Smooth muscle cell (in vitro differentiated cells): ENCODE data around the gene CACNA2D3. TPM values are rescaled to one million over a fixed set of nuclear protein-coding genes. Genes with fewer than 3 reads are reported as not detected.
"Not testable (repeated sequence)": the region's sequence is repeated elsewhere in the genome, so short reads cannot be mapped to it uniquely, and the experiment has no call there.

Experiments used
- DNase-seq: peaks from one replicate; lab custom pipeline; 2025; ENCODE audit not compliant: unreplicated experiment; lab: John Stamatoyannopoulos, UW
- H2AFZ ChIP-seq: fragments of 200-600 bp; sonication (generic); 2 replicates; pipeline ENCODE4 v1.6.0; 2016; ENCODE audit warnings: antibody characterized with exemption, low read depth, mild to moderate bottlenecking
- H3F3A ChIP-seq: fragments of 200-600 bp; sonication (generic); 2 replicates; pipeline ENCODE4 v1.6.0; 2017; ENCODE audit warnings: antibody characterized with exemption, low read depth
- H3K27ac ChIP-seq: fragments of 200-600 bp; sonication (generic); 2 replicates; pipeline ENCODE4 v1.5.1; 2016; ENCODE audit warnings: low read depth, mild to moderate bottlenecking
- H3K27me3 ChIP-seq: fragments of 200-600 bp; sonication (generic); 2 replicates; pipeline ENCODE4 v1.6.1; 2016; ENCODE audit warnings: low read depth, mild to moderate bottlenecking
- H3K36me3 ChIP-seq: fragments of 200-600 bp; sonication (generic); 2 replicates; pipeline ENCODE4 v1.5.1; 2016; ENCODE audit warnings: low read depth
- H3K4me1 ChIP-seq: fragments of 200-600 bp; sonication (generic); 2 replicates; pipeline ENCODE4 v1.5.1; 2016; ENCODE audit warnings: low read depth
- H3K4me2 ChIP-seq: fragments of 200-600 bp; sonication (generic); 2 replicates; pipeline ENCODE4 v1.6.0; 2016; ENCODE audit warnings: mild to moderate bottlenecking
- H3K4me3 ChIP-seq: fragments of 200-600 bp; sonication (generic); 2 replicates; pipeline ENCODE4 v1.5.1; 2016; ENCODE audit warnings: mild to moderate bottlenecking
- H3K79me2 ChIP-seq: fragments of 200-600 bp; sonication (generic); 2 replicates; pipeline ENCODE4 v1.6.0; 2016; ENCODE audit warnings: low read depth, mild to moderate bottlenecking
- H3K9ac ChIP-seq: fragments of 200-600 bp; sonication (generic); 2 replicates; pipeline ENCODE4 v1.6.0; 2016; ENCODE audit warnings: low read depth
- H3K9me3 ChIP-seq: fragments of 200-600 bp; sonication (generic); replicated peaks from 2 replicates; pipeline ENCODE4 v1.5.1; 2016; ENCODE audit warnings: low read depth
- H4K20me1 ChIP-seq: fragments of 200-600 bp; sonication (generic); 2 replicates; pipeline ENCODE4 v1.6.0; 2016; ENCODE audit warnings: low read depth
- CTCF ChIP-seq: fragments of 200-600 bp; sonication (generic); IDR thresholded peaks from 2 replicates; pipeline ENCODE4 v1.5.1; 2017; ENCODE audit warnings: borderline replicate concordance, mild to moderate bottlenecking, antibody characterized with exemption; ENCODE audit not compliant: insufficient read depth, poor library complexity, severe bottlenecking
- WGBS: methylation state at CpG from one replicate; pipeline ENCODE4 v1.1.7; 2016; ENCODE audit warnings: low lambda C conversion rate; 5-methylcytosine and 5-hydroxymethylcytosine counted together
- polyA plus RNA-seq: library from polyadenylated mRNA; unstranded; fragments of >200 nt; fragmentation: Nextera tagmentation; extraction: Ambion mirVana; gene quantifications from 2 replicates; pipeline ENCODE4 v1.2.1, GENCODE V29; 2016
- total RNA-seq: library from RNA; depleted of rRNA; stranded (reverse); fragments of >200 nt; gene quantifications from 2 replicates; pipeline ENCODE4 v1.2.3, GENCODE V29; 2014

The CACNA2D3 gene
- total and polyA plus RNA-seq, 2 experiments from 2014 or later, result 0.15 to 0.90 TPM

GRCh38 chr3:54445630-54446029, 323.3 kb downstream of the CACNA2D3 start:
- no peak for TF ChIP-seq CTCF
- Histone ChIP-seq H3F3A (no peaks in the 10 kb centered on the region), H3K4me1 (no peaks in the 10 kb centered on the region), H3K4me2 (no peak overlapping the region), H4K20me1 (no peaks in the 10 kb centered on the region), H3K4me3 (no peak overlapping the region), H3K36me3 (no peaks in the 10 kb centered on the region), H3K79me2 (no peaks in the 10 kb centered on the region), H2AFZ (no peak overlapping the region), H3K9me3 (no peaks in the 10 kb centered on the region), H3K27ac (no peak overlapping the region), H3K9ac (no peak overlapping the region), H3K27me3 (no peaks in the 10 kb centered on the region)
- DNase-seq, result no peak
- WGBS, result 100% methylated on average over 1 of the region's 1 CpG

DNA sequence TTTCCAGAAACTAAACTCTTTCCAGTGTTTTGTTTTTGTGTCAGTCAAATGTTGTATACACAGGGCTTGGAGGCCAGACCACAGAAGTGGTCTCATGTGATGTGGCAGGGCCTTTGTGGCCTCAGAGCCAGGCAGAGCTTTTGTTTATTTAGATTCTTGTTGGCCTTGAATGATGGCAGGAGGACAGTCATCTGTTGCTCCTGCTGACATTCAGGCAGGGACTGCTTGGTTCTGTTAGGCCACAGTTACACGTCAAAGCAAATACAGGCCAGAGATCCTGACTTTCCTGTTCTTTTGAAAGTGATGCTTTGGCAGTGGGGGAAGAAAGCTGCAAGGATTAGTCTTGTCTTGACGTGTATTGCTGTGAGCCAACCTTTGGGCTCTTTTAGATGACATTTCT, 325.1 kb downstream of the CACNA2D3 start:
- whole genome bisulfite sequencing, result 43% methylated on average over 2 of the region's 2 CpGs
- no peaks in the 10 kb centered on the region for H3K36me3 ChIP-seq
- no peak overlapping the region for H3K9ac ChIP-seq
- no peaks in the 10 kb centered on the region for H3K9me3 ChIP-seq
- H3K79me2 ChIP-seq, result no peaks in the 10 kb centered on the region
- H3K4me3 ChIP-seq, result no peak overlapping the region
- H3K27me3 ChIP-seq, result no peaks in the 10 kb centered on the region
- H3K4me1 ChIP-seq, result no peaks in the 10 kb centered on the region
- H3K27ac ChIP-seq, result no peak overlapping the region
- no peak for DNase-seq
- no peaks in the 10 kb centered on the region for H3F3A ChIP-seq
- H4K20me1 ChIP-seq, result no peaks in the 10 kb centered on the region
- TF ChIP-seq CTCF, result no peak
- no peak overlapping the region for H2AFZ ChIP-seq
- H3K4me2 ChIP-seq, result no peak overlapping the region

DNA sequence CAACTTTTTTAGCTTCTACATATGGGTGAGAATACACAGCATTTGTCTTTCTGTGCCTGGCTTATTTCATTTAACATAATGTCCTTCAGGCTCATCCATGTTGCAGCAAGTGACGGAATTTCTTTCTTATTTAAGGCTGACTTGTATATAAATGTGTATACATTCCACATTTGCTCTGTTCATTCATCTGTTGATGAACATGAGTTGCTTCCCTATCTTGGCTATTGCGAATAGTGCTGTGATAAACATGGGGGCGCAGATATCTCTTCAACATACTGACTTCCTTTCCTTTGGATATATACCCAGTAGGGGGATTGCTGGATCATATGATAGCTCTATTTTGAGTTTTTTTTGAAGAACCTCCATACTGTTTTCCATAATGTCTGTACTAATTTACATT, 332.5 kb downstream of the CACNA2D3 start:
- no peaks in the 10 kb centered on the region for H4K20me1 ChIP-seq
- H3K9me3 ChIP-seq, result peaks cover 8% of the 10 kb centered on the region
- DNase-seq, result no peak
- H3K9ac ChIP-seq, result no peak overlapping the region
- no peaks in the 10 kb centered on the region for H3K79me2 ChIP-seq
- H2AFZ ChIP-seq, result no peak overlapping the region
- H3K27me3 ChIP-seq, result no peaks in the 10 kb centered on the region
- no peaks in the 10 kb centered on the region for H3K4me1 ChIP-seq
- no peaks in the 10 kb centered on the region for H3K36me3 ChIP-seq
- H3F3A ChIP-seq, result no peaks in the 10 kb centered on the region
- H3K4me2 ChIP-seq, result no peak overlapping the region
- H3K27ac ChIP-seq, result no peak overlapping the region
- TF ChIP-seq CTCF, result no peak
- 90% methylated on average over 3 of the region's 3 CpGs for WGBS
- H3K4me3 ChIP-seq, result no peak overlapping the region

DNA sequence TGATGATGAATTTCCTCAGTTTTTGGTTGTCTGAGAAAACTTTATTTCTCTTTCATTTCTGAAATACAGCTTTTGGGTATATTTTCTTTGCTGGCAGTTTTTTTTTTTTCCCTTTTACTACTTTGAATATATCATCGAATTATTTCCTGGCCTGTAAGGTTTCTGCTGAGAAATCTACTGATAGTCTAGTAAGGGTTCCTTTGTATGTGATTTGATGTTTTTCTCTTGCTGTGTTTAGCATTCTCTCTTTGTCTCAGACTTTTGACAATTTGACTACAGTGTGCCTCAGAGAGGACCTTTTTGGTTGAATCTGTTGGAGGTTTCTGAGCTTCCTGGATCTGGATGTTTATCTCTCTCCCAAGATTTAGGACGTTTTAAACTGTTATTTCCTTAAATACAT, 336.0 kb downstream of the CACNA2D3 start:
- Histone ChIP-seq H3K27ac (no peak overlapping the region), H3K9ac (no peak overlapping the region), H3K9me3 (peaks cover 8% of the 10 kb centered on the region), H3K36me3 (no peaks in the 10 kb centered on the region), H2AFZ (no peak overlapping the region), H4K20me1 (no peaks in the 10 kb centered on the region), H3F3A (no peaks in the 10 kb centered on the region), H3K4me1 (no peaks in the 10 kb centered on the region), H3K27me3 (no peaks in the 10 kb centered on the region), H3K4me2 (no peak overlapping the region), H3K4me3 (no peak overlapping the region), H3K79me2 (no peaks in the 10 kb centered on the region)
- TF ChIP-seq CTCF, result no peak
- DNase-seq, result no peak
- 75% methylated on average over 2 of the region's 2 CpGs for WGBS

DNA sequence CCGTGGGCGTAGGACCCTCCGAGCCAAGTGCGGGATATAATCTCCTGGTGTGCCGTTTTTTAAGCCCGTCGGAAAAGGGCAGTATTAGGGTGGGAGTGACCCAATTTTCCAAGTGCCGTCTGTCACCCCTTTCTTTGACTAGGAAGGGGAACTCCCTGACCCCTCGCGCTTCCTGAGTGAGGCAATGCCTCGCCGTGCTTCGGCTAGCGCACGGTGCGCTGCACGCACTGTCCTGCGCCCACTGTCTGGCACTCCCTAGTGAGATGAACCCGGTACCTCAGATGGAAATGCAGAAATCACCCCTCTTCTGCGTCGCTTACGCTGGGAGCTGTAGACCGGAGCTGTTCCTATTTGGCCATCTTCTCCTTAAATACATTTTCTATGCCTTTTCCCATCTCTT, 342.2 kb downstream of the CACNA2D3 start:
- not testable (repeated sequence) for H3K4me3 ChIP-seq, H3F3A ChIP-seq, H3K4me1 ChIP-seq, H3K27me3 ChIP-seq, H3K36me3 ChIP-seq, H3K9me3 ChIP-seq, H3K27ac ChIP-seq, H4K20me1 ChIP-seq, H3K4me2 ChIP-seq, H3K79me2 ChIP-seq, H2AFZ ChIP-seq, H3K9ac ChIP-seq, DNase-seq
- WGBS, result 98% methylated on average over 23 of the region's 23 CpGs
